ENCODE data around the gene REM2.

DNA sequence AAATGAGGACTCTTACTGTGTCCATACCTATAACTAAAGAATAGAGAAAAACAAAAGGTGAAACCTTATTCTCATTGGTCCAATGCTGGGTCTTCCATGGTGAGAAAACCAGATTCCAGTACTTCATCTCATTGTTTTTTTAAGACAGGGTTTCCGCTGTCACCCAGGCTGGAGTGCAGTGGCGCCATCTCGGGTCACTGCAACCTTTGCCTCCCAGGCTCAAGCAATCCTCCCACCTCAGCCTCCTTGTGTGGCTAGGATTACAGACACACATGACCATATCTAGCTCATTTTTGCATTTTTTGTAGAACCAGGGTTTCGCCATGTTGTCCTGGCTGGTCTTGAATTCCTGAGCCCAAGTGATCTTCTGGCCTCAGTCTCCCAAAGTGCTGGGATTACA is 22.6 kb downstream of the REM2 start:
- TF ChIP-seq CREB1 (IDR thresholded peaks at IDR 0.05; ENCODE audit: low read depth) (no peak), EP300 (IDR thresholded peaks at IDR 0.05; ENCODE audit: borderline replicate concordance) (no peak), ZBTB7A (IDR thresholded peaks at IDR 0.05; ENCODE audit: low read depth) (no peak), TAF1 (IDR thresholded peaks at IDR 0.05; ENCODE audit: low read depth) (no peak), YY1 (IDR thresholded peaks at IDR 0.05; ENCODE audit: low read depth) (no peak), RAD21 (IDR thresholded peaks at IDR 0.05; ENCODE audit: low read depth) (no peak), CEBPB (IDR thresholded peaks at IDR 0.05) (no peak)
- TF ChIP-seq, protein P1, sequence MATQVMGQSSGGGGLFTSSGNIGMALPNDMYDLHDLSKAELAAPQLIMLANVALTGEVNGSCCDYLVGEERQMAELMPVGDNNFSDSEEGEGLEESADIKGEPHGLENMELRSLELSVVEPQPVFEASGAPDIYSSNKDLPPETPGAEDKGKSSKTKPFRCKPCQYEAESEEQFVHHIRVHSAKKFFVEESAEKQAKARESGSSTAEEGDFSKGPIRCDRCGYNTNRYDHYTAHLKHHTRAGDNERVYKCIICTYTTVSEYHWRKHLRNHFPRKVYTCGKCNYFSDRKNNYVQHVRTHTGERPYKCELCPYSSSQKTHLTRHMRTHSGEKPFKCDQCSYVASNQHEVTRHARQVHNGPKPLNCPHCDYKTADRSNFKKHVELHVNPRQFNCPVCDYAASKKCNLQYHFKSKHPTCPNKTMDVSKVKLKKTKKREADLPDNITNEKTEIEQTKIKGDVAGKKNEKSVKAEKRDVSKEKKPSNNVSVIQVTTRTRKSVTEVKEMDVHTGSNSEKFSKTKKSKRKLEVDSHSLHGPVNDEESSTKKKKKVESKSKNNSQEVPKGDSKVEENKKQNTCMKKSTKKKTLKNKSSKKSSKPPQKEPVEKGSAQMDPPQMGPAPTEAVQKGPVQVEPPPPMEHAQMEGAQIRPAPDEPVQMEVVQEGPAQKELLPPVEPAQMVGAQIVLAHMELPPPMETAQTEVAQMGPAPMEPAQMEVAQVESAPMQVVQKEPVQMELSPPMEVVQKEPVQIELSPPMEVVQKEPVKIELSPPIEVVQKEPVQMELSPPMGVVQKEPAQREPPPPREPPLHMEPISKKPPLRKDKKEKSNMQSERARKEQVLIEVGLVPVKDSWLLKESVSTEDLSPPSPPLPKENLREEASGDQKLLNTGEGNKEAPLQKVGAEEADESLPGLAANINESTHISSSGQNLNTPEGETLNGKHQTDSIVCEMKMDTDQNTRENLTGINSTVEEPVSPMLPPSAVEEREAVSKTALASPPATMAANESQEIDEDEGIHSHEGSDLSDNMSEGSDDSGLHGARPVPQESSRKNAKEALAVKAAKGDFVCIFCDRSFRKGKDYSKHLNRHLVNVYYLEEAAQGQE (IDR thresholded peaks at IDR 0.05; ENCODE audit: low read depth) = no peak
- TF ChIP-seq, protein P2, sequence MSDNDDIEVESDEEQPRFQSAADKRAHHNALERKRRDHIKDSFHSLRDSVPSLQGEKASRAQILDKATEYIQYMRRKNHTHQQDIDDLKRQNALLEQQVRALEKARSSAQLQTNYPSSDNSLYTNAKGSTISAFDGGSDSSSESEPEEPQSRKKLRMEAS (IDR thresholded peaks at IDR 0.05) = no peak
